HG03045 (cell line): Measurements from ENCODE around the gene SYT7.

Source experiments
- ATAC-seq: cut with Tn5 transposase; IDR thresholded peaks from one replicate; pipeline ENCODE4 v1.9.1; 2021; ENCODE audit warnings: mild to moderate bottlenecking, moderate library complexity; ENCODE audit not compliant: unreplicated experiment

Gene SYT7

GRCh38 chr11:61609000-61609979 is 28.4 kb upstream of the SYT7 start:
- ATAC-seq = no peak

DNA sequence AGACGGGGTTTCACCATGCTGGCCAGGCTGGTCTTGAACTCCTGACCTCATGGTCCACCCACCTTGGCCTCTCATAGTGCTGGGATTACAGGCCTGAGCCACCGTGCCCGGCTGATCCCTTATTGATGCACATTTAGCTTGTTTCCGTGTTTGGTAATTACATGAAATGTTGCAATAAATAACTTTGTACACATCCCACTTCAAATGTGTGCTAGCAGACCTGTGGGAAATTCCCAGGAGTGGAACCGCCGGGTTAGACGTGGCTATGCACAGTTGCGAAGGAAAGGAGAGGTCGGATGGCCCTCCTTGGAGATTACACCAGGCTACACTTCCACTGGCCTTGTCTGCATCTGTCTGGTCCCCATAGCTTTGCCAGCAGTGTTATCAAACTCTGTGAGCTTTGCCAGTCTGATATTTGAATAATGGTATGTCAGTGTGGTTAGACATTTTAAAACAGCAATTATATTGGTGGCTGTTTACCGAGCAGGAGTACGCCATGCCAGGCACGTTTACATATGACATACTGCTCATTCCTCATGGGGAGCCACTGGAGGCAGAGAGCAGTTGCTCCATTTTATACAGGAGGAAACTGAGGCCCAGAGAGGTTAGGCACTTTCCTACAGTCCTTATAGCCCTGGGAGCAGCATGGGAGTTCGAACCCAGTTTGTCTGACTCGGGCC is 27.2 kb upstream of the SYT7 start:
- no peak for ATAC-seq

DNA sequence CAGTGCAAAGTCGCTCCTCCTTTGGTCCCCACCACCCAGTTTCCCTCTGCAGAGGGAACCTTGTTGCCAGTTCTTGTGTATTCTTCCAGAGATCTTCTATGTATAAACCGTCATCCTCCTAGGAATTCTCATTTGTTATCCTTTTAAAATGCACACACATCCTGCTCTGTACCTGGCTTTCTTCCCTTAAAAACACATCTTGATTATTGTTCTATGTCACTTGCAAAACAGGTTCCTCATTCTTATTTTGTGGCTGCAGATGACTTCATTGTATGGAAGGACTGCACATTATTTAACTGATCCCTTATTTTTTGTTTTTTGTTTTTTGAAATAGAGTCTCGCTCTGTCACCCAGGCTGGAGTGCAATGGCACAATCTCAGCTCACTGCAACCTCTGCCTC is 26.6 kb upstream of the SYT7 start:
- ATAC-seq = no peak

GRCh38 chr11:61603667-61604066 is 22.8 kb upstream of the SYT7 start:
- no peak for ATAC-seq

DNA sequence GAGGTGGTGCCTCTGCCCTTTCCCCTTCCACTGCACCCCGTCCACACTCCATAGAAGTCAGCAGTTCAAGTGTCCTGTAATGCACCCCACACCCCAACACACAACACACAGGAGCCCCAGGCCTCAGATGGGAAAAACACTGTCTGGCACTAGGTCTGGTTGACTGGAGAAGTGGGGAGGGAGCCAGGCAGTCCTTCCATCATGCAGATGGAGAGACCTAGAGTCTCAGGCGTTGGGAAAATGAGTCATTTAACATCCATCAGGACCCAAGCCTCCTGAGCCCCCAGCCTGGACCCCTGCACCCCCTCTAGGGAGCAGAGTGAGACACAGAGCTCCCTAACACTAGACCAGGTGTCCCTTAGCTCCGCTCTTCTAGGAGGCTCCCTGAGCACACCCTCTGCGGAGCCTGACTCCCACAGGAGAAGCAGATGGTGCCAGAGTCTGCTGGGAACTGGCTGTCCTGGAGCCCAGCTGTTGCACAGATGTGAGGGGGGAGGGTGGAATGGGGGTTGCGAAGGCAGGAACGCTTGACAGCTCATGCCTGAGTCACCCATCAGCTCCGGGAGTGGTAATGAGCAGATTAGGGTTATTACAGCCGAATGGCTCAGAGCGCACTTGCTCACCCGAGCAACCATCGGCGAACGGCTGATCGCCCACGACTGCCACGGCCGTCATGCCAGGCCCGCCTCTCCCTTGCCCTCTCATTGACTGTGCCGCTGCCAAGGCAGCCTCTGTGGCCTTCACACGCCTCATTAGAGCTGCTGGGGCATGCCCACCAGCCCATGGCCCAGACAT is 22.1 kb upstream of the SYT7 start:
- no peak for ATAC-seq

GRCh38 chr11:61601512-61601911 is 20.6 kb upstream of the SYT7 start:
- no peak for ATAC-seq

GRCh38 chr11:61599968-61600710 is 19.3 kb upstream of the SYT7 start:
- ATAC-seq = no peak

DNA sequence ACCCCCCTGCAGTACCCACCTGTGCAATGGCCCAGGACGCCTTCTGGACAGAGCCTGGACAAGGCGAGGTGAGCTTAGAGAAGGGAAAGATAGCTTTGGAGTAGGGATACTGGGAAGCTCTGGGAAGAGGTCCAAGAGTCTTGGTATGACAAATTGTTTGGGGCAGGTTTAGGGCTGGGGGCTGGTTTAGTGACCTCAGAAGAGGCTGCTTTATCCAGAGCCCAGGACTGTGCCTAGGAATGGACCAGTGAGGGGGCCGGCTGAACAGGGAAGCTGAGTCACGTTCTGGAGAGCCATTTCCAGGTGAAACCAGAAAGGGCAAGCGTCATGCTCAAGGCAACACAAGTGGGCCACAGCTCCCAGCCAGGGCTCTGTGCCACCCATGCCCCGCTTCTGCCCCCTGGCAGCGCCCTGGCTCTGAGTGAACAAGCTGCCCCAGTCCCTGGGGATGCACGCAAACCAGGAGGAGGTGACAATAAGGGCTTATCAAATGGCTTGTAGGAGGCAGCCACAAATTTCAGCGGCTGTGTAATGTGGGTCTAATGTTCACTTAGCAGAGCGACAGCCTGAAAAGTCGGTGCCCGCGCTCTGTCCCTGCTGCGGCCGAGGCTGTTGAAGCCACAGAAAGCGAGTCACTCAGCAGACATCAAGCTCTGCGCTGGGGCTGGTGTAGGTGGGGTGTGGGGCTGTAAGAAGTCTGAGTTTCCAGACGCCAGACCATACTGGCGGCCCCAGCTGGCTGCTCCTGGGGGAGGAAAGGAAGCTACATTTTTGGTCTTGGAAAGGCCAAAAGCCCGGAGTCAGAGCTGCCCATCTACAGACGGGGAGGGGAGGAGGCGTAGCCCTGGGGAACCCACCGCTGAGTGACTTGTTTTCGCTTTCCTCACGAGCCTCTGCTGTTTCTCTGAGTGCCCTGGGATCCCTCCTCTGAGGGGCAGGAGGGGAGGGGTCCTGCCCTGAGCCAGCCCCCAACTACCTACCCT is 18.3 kb upstream of the SYT7 start:
- no peak for ATAC-seq

DNA sequence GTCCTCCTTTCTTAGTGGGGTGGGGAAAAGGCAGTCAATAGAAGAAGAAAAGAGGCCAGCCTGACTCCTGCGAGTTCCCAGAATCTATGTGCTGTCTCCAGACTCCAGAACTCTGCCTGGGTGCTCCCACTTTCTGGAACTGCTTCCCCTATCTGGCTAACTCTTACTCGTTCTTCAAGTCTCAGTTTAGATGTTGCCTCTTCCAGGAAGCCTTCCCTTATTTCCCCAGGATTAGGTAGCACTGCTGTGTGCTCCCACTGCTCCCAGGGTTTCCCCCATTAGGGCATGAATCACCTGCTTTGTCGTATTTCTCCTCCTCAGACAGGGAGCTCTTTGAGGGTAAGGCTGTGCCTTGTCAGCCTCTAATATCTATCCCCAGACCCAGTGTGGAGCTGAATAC is 17.5 kb upstream of the SYT7 start:
- no peak for ATAC-seq

GRCh38 chr11:61596990-61597389 is 16.1 kb upstream of the SYT7 start:
- ATAC-seq = no peak

DNA sequence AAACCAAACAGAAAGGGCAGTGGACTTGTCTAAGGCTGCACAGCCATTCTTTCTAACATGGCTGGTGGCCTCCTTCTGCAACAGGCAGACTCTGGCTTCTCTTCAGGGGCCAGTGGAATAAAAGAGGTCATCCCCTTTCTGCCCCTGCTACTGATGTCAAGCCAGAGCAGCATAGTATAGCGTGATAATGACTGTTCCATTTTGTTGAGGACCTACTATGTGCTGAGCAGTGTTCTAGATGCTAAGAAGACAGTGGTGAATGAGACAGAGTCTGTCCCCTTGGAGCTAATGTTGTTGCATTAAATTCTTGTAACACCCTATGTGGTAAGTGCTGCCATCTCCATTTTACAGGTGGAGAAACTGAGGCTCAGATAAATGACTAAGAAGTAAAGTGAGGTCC is 15.7 kb upstream of the SYT7 start:
- no peak for ATAC-seq

GRCh38 chr11:61594907-61595257 is 14.0 kb upstream of the SYT7 start:
- ATAC-seq = no peak

DNA sequence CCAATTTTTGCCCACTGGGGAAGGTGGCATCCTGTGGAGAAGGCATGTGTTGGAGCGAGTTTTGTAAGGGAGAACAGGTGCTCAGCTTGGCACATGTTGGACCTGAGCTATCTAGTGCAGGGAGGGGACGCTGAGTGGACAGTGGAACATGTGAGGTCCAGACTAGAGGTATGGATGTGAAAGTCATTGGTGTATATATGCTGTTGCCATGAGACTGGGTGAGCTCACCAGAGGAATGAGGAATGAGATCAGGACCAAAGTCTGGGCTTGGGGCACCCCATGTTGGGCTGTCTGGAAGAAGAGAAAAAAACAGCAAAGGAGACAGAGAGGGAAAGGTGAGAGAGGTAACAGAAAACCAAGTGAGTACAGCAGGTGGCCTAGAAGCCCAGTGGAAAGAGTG is 12.3 kb upstream of the SYT7 start:
- no peak for ATAC-seq

DNA sequence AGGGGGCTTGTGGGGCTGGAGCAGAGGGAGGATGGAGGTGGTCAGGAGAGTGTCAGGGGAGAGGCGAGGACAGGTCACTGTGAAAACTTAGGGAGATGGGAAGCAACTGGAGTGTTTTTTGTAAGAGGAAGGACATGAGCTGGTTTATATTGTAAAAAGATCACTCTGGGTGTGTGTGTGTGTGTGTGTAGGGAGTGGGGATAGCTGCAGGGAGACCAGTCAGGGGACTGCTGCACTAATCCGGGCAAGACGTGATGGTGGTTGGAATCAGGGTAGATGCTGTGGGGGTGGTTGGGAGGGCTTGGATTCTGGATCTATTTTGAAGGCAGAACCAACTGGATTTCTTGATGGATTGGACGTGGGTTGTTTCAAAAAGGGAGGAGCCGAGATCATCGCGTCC is 11.3 kb upstream of the SYT7 start:
- ATAC-seq = no peak

GRCh38 chr11:61589961-61590360 is 9.1 kb upstream of the SYT7 start:
- ATAC-seq = no peak

DNA sequence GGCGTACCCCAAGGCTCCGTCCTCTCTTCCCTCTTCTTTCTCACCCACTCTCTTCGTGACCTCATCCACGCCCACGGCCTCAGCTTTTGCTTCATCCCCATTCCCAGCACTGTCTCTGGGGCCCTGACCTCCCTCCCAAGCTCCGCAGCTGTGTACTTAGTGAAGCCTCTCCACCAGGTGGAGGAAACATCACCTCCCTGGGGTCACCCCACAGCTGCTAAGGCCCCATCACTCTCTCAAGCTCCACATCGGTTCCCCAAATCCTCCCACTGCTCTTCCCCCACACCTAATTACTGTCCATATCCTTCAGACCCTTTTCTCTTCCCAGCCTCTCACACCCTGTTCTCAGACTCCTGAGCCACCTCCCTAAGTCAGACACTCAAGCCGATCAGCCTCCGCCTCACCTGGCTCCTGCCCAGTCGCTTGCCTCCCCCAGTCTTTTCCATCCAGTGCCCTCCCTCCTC is 7.9 kb upstream of the SYT7 start:
- ATAC-seq = no peak

DNA sequence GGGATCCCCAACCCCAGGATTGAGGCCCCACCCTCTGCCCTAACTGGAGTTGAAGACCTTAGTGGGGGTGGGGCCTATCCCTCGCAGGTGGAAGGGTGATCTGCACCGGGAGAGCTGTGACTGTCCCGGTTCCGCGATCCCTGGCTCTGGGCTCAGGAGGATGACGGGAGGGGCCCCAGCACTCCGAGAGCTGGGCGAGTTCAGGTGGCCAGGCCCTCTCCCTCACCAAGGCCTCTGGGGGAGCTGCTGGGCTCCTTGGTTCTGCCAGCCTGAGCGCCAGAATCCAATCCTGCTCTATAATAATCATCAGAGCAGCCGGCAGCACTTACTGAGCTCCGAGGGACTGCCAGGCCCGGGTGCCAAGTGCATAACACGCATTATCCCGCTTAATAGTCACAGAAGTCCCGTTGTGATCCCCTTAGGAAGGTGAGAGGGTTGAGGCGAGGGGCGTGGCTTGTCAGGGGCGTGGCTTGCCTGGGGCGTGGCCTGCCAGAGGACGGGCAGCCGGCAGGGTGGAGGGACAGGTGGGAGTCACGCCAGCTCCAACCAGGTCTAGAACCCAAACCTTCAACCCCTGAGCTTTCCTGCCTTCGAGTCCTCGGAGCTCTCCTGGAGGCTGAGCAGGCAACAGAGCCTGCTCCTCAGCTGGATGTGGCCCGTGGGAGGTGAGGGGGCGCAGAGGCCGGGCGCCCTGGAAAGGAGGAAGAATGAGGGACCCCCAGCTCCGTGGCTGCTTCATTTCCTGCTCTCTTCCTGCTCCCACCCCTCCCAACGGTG is 7.3 kb upstream of the SYT7 start:
- no peak for ATAC-seq

GRCh38 chr11:61587541-61587941 is 6.7 kb upstream of the SYT7 start:
- no peak for ATAC-seq
